K562 (cell line): Measurements from ENCODE around the gene SHE.

Experiments used
- EZH2 ChIP-seq: IDR thresholded peaks from 2 replicates; pipeline ENCODE4 v1.6.1; 2012; ENCODE audit warnings: low read depth, mild to moderate bottlenecking, inconsistent platforms, low read length, borderline replicate concordance
- ZNF785 ChIP-seq: fragments of 250-450 bp; sonication (Bioruptor Pico); IDR thresholded peaks from 2 replicates; pipeline ENCODE4 v1.4.0; 2020; ENCODE audit warnings: mild to moderate bottlenecking

- TF ChIP-seq ZNF785 (no peak), EZH2 (no peak)
Measured at GRCh38 chr1:154430903-154431302, 71.3 kb downstream of the SHE start.
